ENCODE results near the gene TOE1. TPM values are rescaled to one million over a fixed set of nuclear protein-coding genes. Genes with fewer than 3 reads are reported as not detected.
"Not testable (repeated sequence)": the region's sequence is repeated elsewhere in the genome, so short reads cannot be mapped to it uniquely, and the experiment has no call there.

The TOE1 gene
- polyA plus RNA-seq, 1 experiment, result 19.4 TPM

DNA sequence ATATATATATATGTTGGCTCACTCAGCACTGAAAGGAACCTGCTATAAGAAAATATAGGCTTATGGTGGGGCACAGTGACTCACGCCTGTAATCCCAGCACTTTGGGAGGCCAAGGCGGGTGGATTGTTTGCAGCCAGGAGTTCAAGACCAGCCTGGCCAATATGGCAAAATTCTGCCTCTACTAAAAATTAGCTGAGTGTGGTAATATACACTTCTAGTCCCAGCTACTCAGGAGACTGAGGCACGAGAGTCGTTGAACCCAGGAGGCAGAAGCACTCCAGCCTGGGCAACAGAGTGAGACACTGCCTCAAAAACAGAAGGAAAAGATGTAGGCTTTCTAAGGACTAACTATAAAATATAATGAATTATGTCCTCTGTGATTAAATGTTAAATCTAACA is 14.9 kb downstream of the TOE1 start:
- CTCF ChIA-PET, result interaction anchor here (0.6 to 3.3 kb wide), 2 partner anchors 137 to 646 kb away, joined by 3 to 18 read pairs; partner anchors contain the start of gene TESK2
- Histone ChIP-seq H3K36me3 (ENCODE audit: control insufficient read depth, insufficient read depth, low read length) (no peaks in the 10 kb centered on the region), H3K27me3 (ENCODE audit: control insufficient read depth, insufficient read depth, low read length) (no peaks in the 10 kb centered on the region), H3K4me3 (ENCODE audit: low read depth, low read length) (no peak overlapping the region)
- POLR2A ChIA-PET, result no interaction called here
- TF ChIP-seq CTCF (IDR thresholded peaks at IDR 0.05; ENCODE audit: insufficient read depth, low read depth, low read length), result no peak
- DNase-seq (ENCODE audit: low read depth), result no peak

DNA sequence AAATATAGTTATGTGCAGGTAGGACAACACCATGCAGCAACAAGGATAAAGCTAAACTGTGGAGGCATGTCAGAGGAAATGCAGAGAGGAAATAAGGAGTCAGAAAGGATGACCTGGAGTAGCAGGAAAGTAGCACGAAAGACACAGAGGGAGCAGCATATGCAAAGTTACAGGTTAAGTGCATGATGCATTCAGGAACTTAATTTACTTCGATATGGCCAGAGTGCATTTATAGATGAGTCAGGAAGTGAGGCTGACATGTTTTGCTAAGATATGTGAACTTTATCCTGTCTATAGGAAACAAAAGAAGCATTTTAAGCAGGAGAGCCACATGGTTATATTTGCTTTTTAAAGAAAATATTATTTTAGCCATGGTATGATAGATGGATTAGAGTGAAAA is 15.7 kb downstream of the TOE1 start:
- no peak for DNase-seq (ENCODE audit: low read depth)
- TF ChIP-seq CTCF (IDR thresholded peaks at IDR 0.05; ENCODE audit: insufficient read depth, low read depth, low read length), result no peak
- POLR2A ChIA-PET, result no interaction called here
- H3K27me3 ChIP-seq (ENCODE audit: control insufficient read depth, insufficient read depth, low read length), result no peaks in the 10 kb centered on the region
- no peaks in the 10 kb centered on the region for H3K36me3 ChIP-seq (ENCODE audit: control insufficient read depth, insufficient read depth, low read length)
- no peak overlapping the region for H3K4me3 ChIP-seq (ENCODE audit: low read depth, low read length)
- CTCF ChIA-PET, result interaction anchor here (1.1 to 5.7 kb wide), 3 partner anchors 7 to 136 kb away, joined by 3 to 48 read pairs (median 18); partner anchors contain the start of gene TESK2

DNA sequence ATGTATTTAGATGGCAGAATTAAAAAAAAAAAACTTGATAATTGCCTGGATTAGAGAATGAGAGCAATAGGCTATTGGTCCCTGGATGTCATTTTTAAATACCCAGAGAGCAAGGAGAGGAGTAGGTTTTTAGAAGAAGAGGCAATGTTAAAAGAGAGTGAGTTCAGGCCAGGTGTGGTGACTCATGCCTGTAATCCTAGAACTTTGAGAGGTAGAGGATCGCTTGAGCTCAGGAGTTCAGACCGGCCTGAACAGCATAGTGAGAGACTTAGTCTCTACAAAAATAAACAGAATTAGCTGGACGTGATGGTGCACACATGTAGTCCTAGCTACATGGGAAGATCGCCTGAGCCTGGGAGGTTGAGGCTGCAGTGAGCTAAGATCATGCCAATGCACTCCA is 16.2 kb downstream of the TOE1 start:
- no peak for DNase-seq (ENCODE audit: low read depth)
- H3K27me3 ChIP-seq (ENCODE audit: control insufficient read depth, insufficient read depth, low read length), result no peaks in the 10 kb centered on the region
- CTCF ChIA-PET, result interaction anchor here (0.8 to 10.1 kb wide), 5 partner anchors 8 to 136 kb away, joined by 3 to 173 read pairs (median 18); partner anchors contain the start of gene TESK2
- POLR2A ChIA-PET, result interaction anchor here (0.7 kb wide), 1 partner anchor 123 kb away, joined by 8 read pairs; no protein-coding TSS in a partner anchor
- no peak for TF ChIP-seq CTCF (IDR thresholded peaks at IDR 0.05; ENCODE audit: insufficient read depth, low read depth, low read length)
- H3K36me3 ChIP-seq (ENCODE audit: control insufficient read depth, insufficient read depth, low read length), result no peaks in the 10 kb centered on the region
- no peak overlapping the region for H3K4me3 ChIP-seq (ENCODE audit: low read depth, low read length)

GRCh38 chr1:45359882-45360513 is 20.0 kb downstream of the TOE1 start:
- no peak for DNase-seq (ENCODE audit: low read depth)
- ChIA-PET POLR2A (no interaction called here), CTCF (interaction anchor here (0.5 to 10.1 kb wide), 19 partner anchors 10 to 741 kb away, joined by 3 to 173 read pairs (median 5); partner anchors contain the start of genes CCDC163, MMACHC, TESK2 and UROD)
- H3K4me3 ChIP-seq (ENCODE audit: low read depth, low read length), result no peak overlapping the region
- H3K36me3 ChIP-seq (ENCODE audit: control insufficient read depth, insufficient read depth, low read length), result no peaks in the 10 kb centered on the region
- no peaks in the 10 kb centered on the region for H3K27me3 ChIP-seq (ENCODE audit: control insufficient read depth, insufficient read depth, low read length)
- TF ChIP-seq CTCF (IDR thresholded peaks at IDR 0.05; ENCODE audit: insufficient read depth, low read depth, low read length), result peak; percentile 70

- H3K4me3 ChIP-seq (ENCODE audit: low read depth, low read length); H3K27me3 ChIP-seq (ENCODE audit: control insufficient read depth, insufficient read depth, low read length); DNase-seq (ENCODE audit: low read depth); POLR2A ChIA-PET; H3K36me3 ChIP-seq (ENCODE audit: control insufficient read depth, insufficient read depth, low read length): not testable (repeated sequence)
- CTCF ChIA-PET, result interaction anchor here (0.6 to 10.1 kb wide), 9 partner anchors 11 to 347 kb away, joined by 3 to 173 read pairs (median 5); partner anchors contain the start of gene TESK2
Observed at GRCh38 chr1:45360981-45361380, 21.0 kb downstream of the TOE1 start.

Data from BJ (cell line).